H9 (cell line): ENCODE data around the gene PKP3. TPM values are rescaled to one million over a fixed set of nuclear protein-coding genes. Genes with fewer than 3 reads are reported as not detected.

ENCODE experiments used
- DNase-seq: peaks from one replicate; pipeline ENCODE4 v3.0.0-alpha.2; 2017
- H2AFZ ChIP-seq: one replicate; pipeline ENCODE4 v1.6.1; 2013; ENCODE audit warnings: mild to moderate bottlenecking, low read length, control low read depth, moderate library complexity
- H2AK5ac ChIP-seq: 2 replicates; pipeline ENCODE4 v1.6.1; 2013; ENCODE audit warnings: low read length, control low read depth, mixed read lengths; ENCODE audit not compliant: insufficient read length
- H2BK120ac ChIP-seq: one replicate; pipeline ENCODE4 v1.6.1; 2013; ENCODE audit warnings: low read depth, mild to moderate bottlenecking, low read length, control low read depth, inconsistent platforms; ENCODE audit not compliant: poor library complexity, severe bottlenecking
- H2BK12ac ChIP-seq: 2 replicates; pipeline ENCODE4 v1.6.1; 2013; ENCODE audit warnings: low read length, control low read depth, mixed read lengths, low read depth; ENCODE audit not compliant: insufficient read length
- H2BK15ac ChIP-seq: 2 replicates; pipeline ENCODE4 v1.6.1; 2013; ENCODE audit warnings: low read depth, low read length, control low read depth
- H2BK20ac ChIP-seq: one replicate; pipeline ENCODE4 v1.6.1; 2013; ENCODE audit warnings: low read depth, mild to moderate bottlenecking, low read length, control low read depth, inconsistent platforms; ENCODE audit not compliant: poor library complexity, severe bottlenecking
- H2BK5ac ChIP-seq: 2 replicates; pipeline ENCODE4 v1.6.1; 2013; ENCODE audit warnings: low read length, control low read depth, mixed read lengths; ENCODE audit not compliant: insufficient read length
- H3K14ac ChIP-seq: 2 replicates; pipeline ENCODE4 v1.6.1; 2013; ENCODE audit warnings: low read length, control low read depth; ENCODE audit not compliant: insufficient read depth
- H3K18ac ChIP-seq: 2 replicates; pipeline ENCODE4 v1.6.1; 2013; ENCODE audit warnings: low read depth, mild to moderate bottlenecking, mixed read lengths, low read length, control low read depth; ENCODE audit not compliant: insufficient read length
- H3K23ac ChIP-seq: 2 replicates; pipeline ENCODE4 v1.6.1; 2013; ENCODE audit warnings: low read length, control low read depth, mixed read lengths, low read depth; ENCODE audit not compliant: insufficient read length
- H3K23me2 ChIP-seq: 2 replicates; pipeline ENCODE4 v1.6.1; 2013; ENCODE audit warnings: low read depth, mild to moderate bottlenecking, mixed read lengths, low read length, control low read depth; ENCODE audit not compliant: insufficient read length, poor library complexity, severe bottlenecking
- H3K27ac ChIP-seq: 2 replicates; pipeline ENCODE4 v1.5.1; 2013; ENCODE audit warnings: low read length, control low read depth, mixed read lengths, low read depth; ENCODE audit not compliant: insufficient read length
- H3K27me3 ChIP-seq: 2 replicates; pipeline ENCODE4 v1.6.1; 2013; ENCODE audit warnings: low read length, control low read depth, inconsistent platforms; ENCODE audit not compliant: insufficient read depth
- H3K4ac ChIP-seq: 2 replicates; pipeline ENCODE4 v1.6.1; 2013; ENCODE audit warnings: low read depth, mild to moderate bottlenecking, control low read depth, inconsistent platforms, low read length, moderate library complexity
- H3K4me1 ChIP-seq: 2 replicates; pipeline ENCODE4 v1.6.1; 2013; ENCODE audit warnings: low read length, control low read depth, inconsistent platforms; ENCODE audit not compliant: insufficient read depth
- H3K4me2 ChIP-seq: 2 replicates; pipeline ENCODE4 v1.6.1; 2013; ENCODE audit warnings: low read length, control low read depth, mixed read lengths; ENCODE audit not compliant: insufficient read length, insufficient read depth
- H3K56ac ChIP-seq: 2 replicates; pipeline ENCODE4 v1.6.1; 2013; ENCODE audit warnings: low read depth, mild to moderate bottlenecking, mixed read lengths, low read length, control low read depth; ENCODE audit not compliant: insufficient read length
- H3K79me1 ChIP-seq: 2 replicates; pipeline ENCODE4 v1.6.1; 2013; ENCODE audit warnings: low read depth, mild to moderate bottlenecking, moderate library complexity, low read length, control low read depth, inconsistent platforms; ENCODE audit not compliant: insufficient read depth, poor library complexity, severe bottlenecking
- H3K79me2 ChIP-seq: 2 replicates; pipeline ENCODE4 v1.6.1; 2013; ENCODE audit warnings: low read length, control low read depth, inconsistent platforms; ENCODE audit not compliant: insufficient read depth
- H3K9ac ChIP-seq: 2 replicates; pipeline ENCODE4 v1.6.1; 2013; ENCODE audit warnings: low read length, control low read depth, mixed read lengths; ENCODE audit not compliant: insufficient read length; ENCODE audit errors: extremely low read depth
- H3K9me3 ChIP-seq: one replicate; pipeline ENCODE4 v1.6.1; 2013; ENCODE audit warnings: low read depth, low read length, inconsistent platforms; ENCODE audit not compliant: control insufficient read depth
- H3T11ph ChIP-seq: one replicate; pipeline ENCODE4 v1.6.1; 2013; ENCODE audit warnings: mild to moderate bottlenecking, low read length, control low read depth, inconsistent platforms
- H4K20me1 ChIP-seq: one replicate; pipeline ENCODE4 v1.6.1; 2013; ENCODE audit not compliant: control insufficient read depth, insufficient read length, insufficient read depth
- H4K5ac ChIP-seq: 2 replicates; pipeline ENCODE4 v1.6.1; 2013; ENCODE audit warnings: low read depth, mild to moderate bottlenecking, mixed read lengths, low read length, control low read depth; ENCODE audit not compliant: insufficient read length
- H4K8ac ChIP-seq: replicated peaks from 2 replicates; pipeline ENCODE4 v1.6.1; 2013; ENCODE audit warnings: low read length, control low read depth, mixed read lengths, low read depth; ENCODE audit not compliant: insufficient read length
- H4K91ac ChIP-seq: 2 replicates; pipeline ENCODE4 v1.6.1; 2013; ENCODE audit warnings: low read depth, mild to moderate bottlenecking, moderate library complexity, mixed read lengths, low read length, control low read depth; ENCODE audit not compliant: insufficient read length
- H3K27ac Mint-ChIP-seq, 3 experiments: 2 replicates in 2 of 3; 3 replicates in 1 of 3; pipeline ENCODE4 v1.8.0; 2020 to 2021; ENCODE audit warnings: mixed read lengths in 3 of 3, mild to moderate bottlenecking in 1 of 3, moderate library complexity in 1 of 3
- H3K27me3 Mint-ChIP-seq: 2 replicates; pipeline ENCODE4 v1.8.0; 2021; ENCODE audit warnings: low read depth, mild to moderate bottlenecking, moderate library complexity, mixed read lengths
- H3K36me3 Mint-ChIP-seq, 3 experiments: 2 replicates in 2 of 3; 3 replicates in 1 of 3; pipeline ENCODE4 v1.8.0; 2020 to 2021; ENCODE audit warnings: low read depth in 3 of 3, mixed read lengths in 3 of 3; ENCODE audit not compliant: insufficient read depth in 1 of 3
- H3K4me1 Mint-ChIP-seq, 2 experiments: 2 replicates each; pipeline ENCODE4 v1.8.0; 2020; ENCODE audit warnings: mixed read lengths in 2 of 2
- H3K4me3 Mint-ChIP-seq, 2 experiments: 2 replicates in 1 of 2; 3 replicates in 1 of 2; pipeline ENCODE4 v1.8.0; 2020 to 2021; ENCODE audit warnings: mild to moderate bottlenecking in 2 of 2, mixed read lengths in 2 of 2, moderate library complexity in 1 of 2
- H3K9me3 Mint-ChIP-seq, 2 experiments: 2 replicates in 1 of 2; 3 replicates in 1 of 2; pipeline ENCODE4 v1.8.0; 2020; ENCODE audit warnings: mild to moderate bottlenecking in 2 of 2, mixed read lengths in 2 of 2, moderate library complexity in 1 of 2
- WGBS: extraction: QIAGEN DNeasy Blood & Tissue Kit; methylation state at CpG from one replicate; pipeline ENCODE4 v1.1.7; 2013; ENCODE audit warnings: missing lambda C conversion rate, low lambda C conversion rate, mixed read lengths; ENCODE audit not compliant: insufficient read length; ENCODE audit errors: extremely low coverage; 5-methylcytosine and 5-hydroxymethylcytosine counted together
- total RNA-seq: library from RNA; stranded (reverse); gene quantifications from 2 replicates; pipeline ENCODE4 v1.2.1, GENCODE V29; 2021
- TF ChIP-seq, protein P1 (sequence below): fragments of 200-600 bp; sonication (generic); conservative IDR thresholded peaks from 3 replicates; pipeline ENCODE4 v1.8.0; 2021; ENCODE audit warnings: antibody characterized with exemption, mild to moderate bottlenecking

Gene PKP3
- total RNA-seq, 1 experiment from 2014 or later = 41.7 TPM

- Histone ChIP-seq H3K4me2 (no peak overlapping the region), H2AK5ac (no peak overlapping the region), H3K79me1 (peaks cover 9% of the 10 kb centered on the region), H4K8ac (no peak overlapping the region), H4K91ac (no peak overlapping the region), H2BK12ac (no peak overlapping the region), H3K79me2 (no peaks in the 10 kb centered on the region), H2BK20ac (no peak overlapping the region), H3K14ac (no peak overlapping the region), H3K23me2 (no peaks in the 10 kb centered on the region), H2BK5ac (no peak overlapping the region), H3K56ac (no peak overlapping the region), H3K4me1 (no peaks in the 10 kb centered on the region), H3K9ac (no peak overlapping the region), H4K20me1 (no peaks in the 10 kb centered on the region), H3K23ac (no peak overlapping the region), H2AFZ (no peak overlapping the region), H3T11ph (no peak overlapping the region), H3K27ac (no peak overlapping the region), H2BK15ac (no peak overlapping the region), H3K27me3 (no peaks in the 10 kb centered on the region), H3K4ac (no peak overlapping the region), H3K9me3 (no peaks in the 10 kb centered on the region), H4K5ac (no peak overlapping the region), H3K18ac (no peak overlapping the region), H2BK120ac (no peak overlapping the region)
- no peak for DNase-seq
- Mint-ChIP-seq H3K27ac (no peak overlapping the region), H3K4me3 (no peak overlapping the region), H3K36me3 (peaks cover 31 to 43% (median 39%) of the 10 kb centered on the region in 3 experiments), H3K9me3 (no peaks in the 10 kb centered on the region; a peak in 1 of 5 replicates), H3K4me1 (peaks cover 12 to 16% of the 10 kb centered on the region in 2 experiments), H3K27me3 (no peaks in the 10 kb centered on the region; the same call in 1 of the 2 replicates)
- WGBS = no CpG with 5 or more reads among the region's 41 CpGs
- TF ChIP-seq, protein P1, sequence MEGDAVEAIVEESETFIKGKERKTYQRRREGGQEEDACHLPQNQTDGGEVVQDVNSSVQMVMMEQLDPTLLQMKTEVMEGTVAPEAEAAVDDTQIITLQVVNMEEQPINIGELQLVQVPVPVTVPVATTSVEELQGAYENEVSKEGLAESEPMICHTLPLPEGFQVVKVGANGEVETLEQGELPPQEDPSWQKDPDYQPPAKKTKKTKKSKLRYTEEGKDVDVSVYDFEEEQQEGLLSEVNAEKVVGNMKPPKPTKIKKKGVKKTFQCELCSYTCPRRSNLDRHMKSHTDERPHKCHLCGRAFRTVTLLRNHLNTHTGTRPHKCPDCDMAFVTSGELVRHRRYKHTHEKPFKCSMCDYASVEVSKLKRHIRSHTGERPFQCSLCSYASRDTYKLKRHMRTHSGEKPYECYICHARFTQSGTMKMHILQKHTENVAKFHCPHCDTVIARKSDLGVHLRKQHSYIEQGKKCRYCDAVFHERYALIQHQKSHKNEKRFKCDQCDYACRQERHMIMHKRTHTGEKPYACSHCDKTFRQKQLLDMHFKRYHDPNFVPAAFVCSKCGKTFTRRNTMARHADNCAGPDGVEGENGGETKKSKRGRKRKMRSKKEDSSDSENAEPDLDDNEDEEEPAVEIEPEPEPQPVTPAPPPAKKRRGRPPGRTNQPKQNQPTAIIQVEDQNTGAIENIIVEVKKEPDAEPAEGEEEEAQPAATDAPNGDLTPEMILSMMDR = no peak
These were observed 20.9 kb upstream of the PKP3 start for GRCh38 chr11:372809-373715.
